ENCODE results near the gene MNDA.

Gene MNDA

DNA sequence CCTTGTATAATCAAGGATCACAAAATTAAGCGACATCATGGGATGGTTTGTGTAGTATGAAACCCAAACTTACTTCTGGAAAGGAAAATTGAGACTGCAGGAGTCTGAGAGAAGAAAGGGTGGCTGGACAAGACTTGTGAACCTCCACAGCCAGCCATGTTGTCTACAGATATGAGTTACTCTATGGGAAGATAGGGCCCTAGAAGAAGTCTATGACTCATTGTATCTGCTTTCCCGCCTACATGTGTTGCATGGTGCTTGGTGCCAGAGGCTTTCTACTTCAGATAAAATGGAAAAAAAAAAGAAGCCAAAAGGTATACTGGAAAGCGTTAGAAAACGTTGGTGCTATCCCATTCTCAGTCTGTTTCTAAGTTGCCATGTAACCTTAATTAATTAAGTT, 31.5 kb upstream of the MNDA start:
- H3K23ac ChIP-seq (ENCODE audit: low read depth, low read length, poor library complexity), result no peak overlapping the region
- H2AFZ ChIP-seq (ENCODE audit: low read length), result no peak overlapping the region
- H3K4me1 ChIP-seq (ENCODE audit: control insufficient read depth in 2 of 2, insufficient read depth in 1 of 2, low read depth in 1 of 2, low read length in 2 of 2), result peaks cover 0 to 1% of the 10 kb centered on the region in 2 donors
- no peak overlapping the region for H3K4ac ChIP-seq (ENCODE audit: low read length)
- H3K4me2 ChIP-seq (ENCODE audit: insufficient read depth, low read length, poor library complexity, severe bottlenecking), result no peak overlapping the region
- H3K36me3 ChIP-seq (replicated peaks in 1 of 2; ENCODE audit: control insufficient read depth in 2 of 2, insufficient read depth in 2 of 2, low read length in 2 of 2), result no peaks in the 10 kb centered on the region
- WGBS, 2 donors (ENCODE audit: extremely low coverage in 2 of 2, insufficient read length in 2 of 2, insufficient replicate concordance in 1 of 2), result no CpG with 5 or more reads among the region's 4 CpGs
- no peak overlapping the region for H2AK5ac ChIP-seq (ENCODE audit: low read depth, low read length)
- no peak overlapping the region for H3K18ac ChIP-seq (ENCODE audit: low read length)
- no peak overlapping the region for H2BK12ac ChIP-seq (ENCODE audit: low read length)
- peaks cover 0 to 5% (median 0%) of the 10 kb centered on the region in 3 experiments for H3K27me3 ChIP-seq (ENCODE audit: control insufficient read depth in 3 of 3, insufficient read depth in 3 of 3, low read depth in 1 of 3, low read length in 3 of 3)
- H3K9me3 ChIP-seq (replicated peaks in 1 of 2; ENCODE audit: control insufficient read depth in 2 of 2, insufficient read depth in 1 of 2, low read depth in 1 of 2, low read length in 2 of 2), result no peaks in the 10 kb centered on the region
- no peak overlapping the region for H2BK120ac ChIP-seq (ENCODE audit: low read depth, low read length)
- H3K9ac ChIP-seq (ENCODE audit: low read depth, low read length, poor library complexity), result no peak overlapping the region
- H4K91ac ChIP-seq (ENCODE audit: low read depth, low read length, poor library complexity), result no peak overlapping the region
- no peak overlapping the region for H2BK5ac ChIP-seq (ENCODE audit: low read length)
- H3K79me1 ChIP-seq (ENCODE audit: low read depth, low read length), result no peaks in the 10 kb centered on the region
- H3K14ac ChIP-seq (ENCODE audit: low read length), result no peak overlapping the region
- H4K8ac ChIP-seq (ENCODE audit: low read depth, low read length), result no peak overlapping the region
- no peak overlapping the region for H2BK15ac ChIP-seq (ENCODE audit: low read length)
- no peak overlapping the region for H3K4me3 ChIP-seq (ENCODE audit: low read length in 2 of 2)
- DNase-seq (ENCODE audit: low spot score), result no peak
- H3K27ac ChIP-seq (replicated peaks; ENCODE audit: low read length), result no peak overlapping the region

DNA sequence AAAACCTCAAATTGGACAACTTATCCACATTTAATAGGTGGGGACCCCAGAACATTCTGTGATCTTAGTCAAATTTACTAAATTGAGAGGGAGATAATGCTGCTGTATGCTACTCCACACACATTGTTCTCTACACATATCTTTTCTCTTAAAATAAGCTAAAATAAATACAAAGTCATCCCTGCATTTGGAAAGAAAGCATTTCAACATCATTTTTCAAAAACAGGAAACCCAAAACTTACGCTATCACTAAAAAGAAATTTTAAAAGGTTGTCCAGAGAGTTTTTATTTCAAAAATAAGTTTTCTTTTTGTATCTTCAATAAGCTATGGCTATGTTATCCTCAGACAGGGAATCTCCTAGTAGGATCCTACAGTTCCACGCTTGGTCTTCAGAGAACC, 30.6 kb upstream of the MNDA start:
- Histone ChIP-seq H3K27ac (replicated peaks; ENCODE audit: low read length) (no peak overlapping the region), H3K4me2 (ENCODE audit: insufficient read depth, low read length, poor library complexity, severe bottlenecking) (no peak overlapping the region), H3K14ac (ENCODE audit: low read length) (no peak overlapping the region), H3K79me1 (ENCODE audit: low read depth, low read length) (no peaks in the 10 kb centered on the region), H3K4ac (ENCODE audit: low read length) (no peak overlapping the region), H2BK5ac (ENCODE audit: low read length) (no peak overlapping the region), H4K91ac (ENCODE audit: low read depth, low read length, poor library complexity) (no peak overlapping the region), H2BK15ac (ENCODE audit: low read length) (no peak overlapping the region), H3K4me3 (ENCODE audit: low read length in 2 of 2) (no peak overlapping the region), H3K36me3 (replicated peaks in 1 of 2; ENCODE audit: control insufficient read depth in 2 of 2, insufficient read depth in 2 of 2, low read length in 2 of 2) (no peaks in the 10 kb centered on the region), H2AFZ (ENCODE audit: low read length) (no peak overlapping the region), H3K4me1 (ENCODE audit: control insufficient read depth in 2 of 2, insufficient read depth in 1 of 2, low read depth in 1 of 2, low read length in 2 of 2) (peaks cover 0 to 1% of the 10 kb centered on the region in 2 donors), H3K9me3 (replicated peaks in 1 of 2; ENCODE audit: control insufficient read depth in 2 of 2, insufficient read depth in 1 of 2, low read depth in 1 of 2, low read length in 2 of 2) (no peaks in the 10 kb centered on the region), H2BK12ac (ENCODE audit: low read length) (no peak overlapping the region), H3K23ac (ENCODE audit: low read depth, low read length, poor library complexity) (no peak overlapping the region), H2BK120ac (ENCODE audit: low read depth, low read length) (no peak overlapping the region), H3K27me3 (ENCODE audit: control insufficient read depth in 3 of 3, insufficient read depth in 3 of 3, low read depth in 1 of 3, low read length in 3 of 3) (peaks cover 0 to 5% (median 0%) of the 10 kb centered on the region in 3 experiments), H2AK5ac (ENCODE audit: low read depth, low read length) (no peak overlapping the region), H3K9ac (ENCODE audit: low read depth, low read length, poor library complexity) (no peak overlapping the region), H3K18ac (ENCODE audit: low read length) (no peak overlapping the region), H4K8ac (ENCODE audit: low read depth, low read length) (no peak overlapping the region)
- WGBS, 2 donors (ENCODE audit: extremely low coverage in 2 of 2, insufficient read length in 2 of 2, insufficient replicate concordance in 1 of 2), result no CpG with 5 or more reads among the region's 2 CpGs
- no peak for DNase-seq (ENCODE audit: low spot score)

DNA sequence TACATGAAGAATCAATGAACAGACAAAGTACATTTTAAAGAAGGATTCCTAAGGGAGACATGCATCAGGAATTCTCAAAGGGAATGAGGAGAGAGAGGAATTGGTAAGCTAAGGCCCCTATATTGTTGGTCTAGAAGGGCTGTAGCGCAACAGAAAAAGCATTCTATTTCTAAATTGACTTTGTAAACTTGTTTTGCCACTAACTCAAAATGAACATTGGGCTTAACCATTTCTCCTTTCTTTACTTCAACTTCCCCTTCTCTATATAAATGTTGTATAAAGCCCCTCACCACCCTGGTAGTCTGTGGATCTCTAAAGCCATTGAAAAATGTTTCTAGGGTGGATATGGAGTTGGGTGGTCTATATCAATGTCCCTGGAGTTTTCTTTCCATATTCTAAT, 29.8 kb upstream of the MNDA start:
- no peak overlapping the region for H2BK5ac ChIP-seq (ENCODE audit: low read length)
- no peaks in the 10 kb centered on the region for H3K36me3 ChIP-seq (replicated peaks in 1 of 2; ENCODE audit: control insufficient read depth in 2 of 2, insufficient read depth in 2 of 2, low read length in 2 of 2)
- H2BK120ac ChIP-seq (ENCODE audit: low read depth, low read length), result no peak overlapping the region
- no peak overlapping the region for H3K4me3 ChIP-seq (ENCODE audit: low read length in 2 of 2)
- no peak overlapping the region for H4K91ac ChIP-seq (ENCODE audit: low read depth, low read length, poor library complexity)
- no peak overlapping the region for H3K4me2 ChIP-seq (ENCODE audit: insufficient read depth, low read length, poor library complexity, severe bottlenecking)
- H3K9me3 ChIP-seq (replicated peaks in 1 of 2; ENCODE audit: control insufficient read depth in 2 of 2, insufficient read depth in 1 of 2, low read depth in 1 of 2, low read length in 2 of 2), result no peaks in the 10 kb centered on the region
- H4K8ac ChIP-seq (ENCODE audit: low read depth, low read length), result no peak overlapping the region
- no peak overlapping the region for H2AK5ac ChIP-seq (ENCODE audit: low read depth, low read length)
- H3K4ac ChIP-seq (ENCODE audit: low read length), result no peak overlapping the region
- H3K14ac ChIP-seq (ENCODE audit: low read length), result no peak overlapping the region
- H3K79me1 ChIP-seq (ENCODE audit: low read depth, low read length), result no peaks in the 10 kb centered on the region
- H3K27me3 ChIP-seq (ENCODE audit: control insufficient read depth in 3 of 3, insufficient read depth in 3 of 3, low read depth in 1 of 3, low read length in 3 of 3), result peaks cover 0 to 5% (median 0%) of the 10 kb centered on the region in 3 experiments
- H3K23ac ChIP-seq (ENCODE audit: low read depth, low read length, poor library complexity), result no peak overlapping the region
- H2AFZ ChIP-seq (ENCODE audit: low read length), result no peak overlapping the region
- DNase-seq (ENCODE audit: low spot score), result no peak
- H3K18ac ChIP-seq (ENCODE audit: low read length), result no peak overlapping the region
- H2BK12ac ChIP-seq (ENCODE audit: low read length), result no peak overlapping the region
- peaks cover 0 to 1% of the 10 kb centered on the region in 2 donors for H3K4me1 ChIP-seq (ENCODE audit: control insufficient read depth in 2 of 2, insufficient read depth in 1 of 2, low read depth in 1 of 2, low read length in 2 of 2)
- WGBS, 2 donors (ENCODE audit: extremely low coverage in 2 of 2, insufficient read length in 2 of 2, insufficient replicate concordance in 1 of 2), result no CpG with 5 or more reads among the region's 1 CpG
- H2BK15ac ChIP-seq (ENCODE audit: low read length), result no peak overlapping the region
- no peak overlapping the region for H3K27ac ChIP-seq (replicated peaks; ENCODE audit: low read length)
- H3K9ac ChIP-seq (ENCODE audit: low read depth, low read length, poor library complexity), result no peak overlapping the region

DNA sequence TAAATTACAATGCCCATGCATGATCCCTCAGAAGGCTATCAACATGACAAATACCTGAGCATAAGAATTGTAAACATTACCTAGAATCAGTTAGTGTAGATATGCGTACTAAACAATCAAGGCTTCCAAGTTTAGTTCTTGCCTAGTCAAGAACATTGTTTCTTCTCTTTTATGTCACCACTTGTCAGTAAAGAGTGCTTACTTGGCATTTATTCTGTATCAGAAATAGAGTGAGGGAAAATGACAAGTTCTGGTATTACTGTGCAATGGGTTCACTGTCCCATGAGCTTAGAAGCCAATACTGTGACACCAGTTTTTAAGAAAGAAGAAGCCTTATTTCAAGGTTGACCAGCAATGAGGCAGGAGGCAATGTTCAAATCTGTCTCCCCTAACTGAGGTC, 27.5 kb upstream of the MNDA start:
- Histone ChIP-seq H3K4me2 (ENCODE audit: insufficient read depth, low read length, poor library complexity, severe bottlenecking) (no peak overlapping the region), H3K79me1 (ENCODE audit: low read depth, low read length) (no peaks in the 10 kb centered on the region), H4K91ac (ENCODE audit: low read depth, low read length, poor library complexity) (no peak overlapping the region), H4K8ac (ENCODE audit: low read depth, low read length) (no peak overlapping the region), H2BK5ac (ENCODE audit: low read length) (no peak overlapping the region), H3K4ac (ENCODE audit: low read length) (no peak overlapping the region), H3K36me3 (replicated peaks in 1 of 2; ENCODE audit: control insufficient read depth in 2 of 2, insufficient read depth in 2 of 2, low read length in 2 of 2) (no peaks in the 10 kb centered on the region), H3K27ac (replicated peaks; ENCODE audit: low read length) (no peak overlapping the region), H2BK12ac (ENCODE audit: low read length) (no peak overlapping the region), H3K9ac (ENCODE audit: low read depth, low read length, poor library complexity) (no peak overlapping the region), H2AK5ac (ENCODE audit: low read depth, low read length) (no peak overlapping the region), H2BK120ac (ENCODE audit: low read depth, low read length) (no peak overlapping the region), H3K27me3 (ENCODE audit: control insufficient read depth in 3 of 3, insufficient read depth in 3 of 3, low read depth in 1 of 3, low read length in 3 of 3) (peaks cover 0 to 5% (median 0%) of the 10 kb centered on the region in 3 experiments), H2BK15ac (ENCODE audit: low read length) (no peak overlapping the region), H3K4me3 (ENCODE audit: low read length in 2 of 2) (no peak overlapping the region), H3K4me1 (ENCODE audit: control insufficient read depth in 2 of 2, insufficient read depth in 1 of 2, low read depth in 1 of 2, low read length in 2 of 2) (no peaks in the 10 kb centered on the region), H3K14ac (ENCODE audit: low read length) (no peak overlapping the region), H3K23ac (ENCODE audit: low read depth, low read length, poor library complexity) (no peak overlapping the region), H3K9me3 (replicated peaks in 1 of 2; ENCODE audit: control insufficient read depth in 2 of 2, insufficient read depth in 1 of 2, low read depth in 1 of 2, low read length in 2 of 2) (peaks cover 0 to 1% of the 10 kb centered on the region in 2 donors), H2AFZ (ENCODE audit: low read length) (no peak overlapping the region), H3K18ac (ENCODE audit: low read length) (no peak overlapping the region)
- DNase-seq (ENCODE audit: low spot score), result no peak
- WGBS, 2 donors (ENCODE audit: extremely low coverage in 2 of 2, insufficient read length in 2 of 2, insufficient replicate concordance in 1 of 2), result no CpG with 5 or more reads among the region's 1 CpG

Measured in neuronal stem cell (in vitro differentiated cells).